NCI-H2029 (cell line): ENCODE results near the gene CRACDL.

Experiments
- DNase-seq: peaks from one replicate; lab custom pipeline; 2025; lab: John Stamatoyannopoulos, UW

The CRACDL gene

DNA sequence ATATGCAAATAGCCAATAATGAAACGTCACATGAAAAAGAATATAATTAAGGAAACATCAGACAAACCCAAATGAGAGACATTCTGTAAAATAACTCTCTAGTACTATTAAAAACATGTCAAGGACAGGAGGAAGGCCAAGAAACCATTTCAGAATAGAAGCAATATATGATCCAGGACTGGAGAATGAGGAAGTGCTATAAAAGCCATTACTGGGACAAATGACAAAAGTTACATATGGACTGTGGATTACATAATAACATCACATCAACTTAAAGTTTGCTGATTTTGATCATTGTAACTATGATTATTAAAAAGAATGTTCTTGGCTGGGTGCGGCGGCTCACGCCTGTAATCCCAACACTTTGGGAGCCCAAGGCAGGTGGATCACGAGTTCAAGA, 81.3 kb downstream of the CRACDL start:
- DNase-seq: no peak

DNA sequence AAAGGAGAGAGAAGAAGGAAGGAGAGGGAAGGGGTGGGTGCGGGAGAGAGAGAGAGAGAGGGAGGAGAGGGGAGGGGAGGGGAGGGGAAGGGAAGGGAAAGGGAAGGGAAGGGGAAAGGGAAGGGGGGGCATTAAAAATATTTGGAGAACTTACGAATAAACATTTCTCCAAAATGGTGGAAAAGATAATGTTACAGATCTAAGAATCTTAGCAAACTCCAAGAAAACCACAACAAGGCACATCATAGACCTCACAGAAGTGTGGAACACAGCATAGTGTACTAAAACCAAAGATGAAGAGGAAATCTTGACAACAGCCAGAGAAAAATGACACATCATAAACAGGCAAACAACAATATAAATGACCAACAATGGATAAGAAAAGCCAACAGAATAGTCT, 83.1 kb downstream of the CRACDL start:
- no peak for DNase-seq

DNA sequence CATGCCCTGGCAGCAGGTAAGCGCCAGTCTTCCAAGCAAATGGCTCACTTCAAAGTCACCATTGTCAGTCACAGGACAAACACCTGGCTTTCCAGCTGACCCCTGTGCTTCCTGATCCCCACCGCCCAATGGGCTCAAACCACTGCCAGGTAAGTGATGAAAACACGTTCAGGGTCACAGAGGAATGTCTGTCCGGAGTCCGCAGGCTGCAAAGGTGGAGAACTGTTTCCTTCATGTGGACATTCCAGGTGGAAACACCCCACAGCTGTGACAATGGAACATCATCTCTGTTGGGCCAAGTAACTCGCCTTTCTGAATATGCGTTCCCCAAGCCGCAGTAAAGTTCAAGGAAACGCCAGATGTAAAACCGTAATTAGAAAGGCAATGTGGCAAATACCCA, 86.0 kb downstream of the CRACDL start:
- no peak for DNase-seq

DNA sequence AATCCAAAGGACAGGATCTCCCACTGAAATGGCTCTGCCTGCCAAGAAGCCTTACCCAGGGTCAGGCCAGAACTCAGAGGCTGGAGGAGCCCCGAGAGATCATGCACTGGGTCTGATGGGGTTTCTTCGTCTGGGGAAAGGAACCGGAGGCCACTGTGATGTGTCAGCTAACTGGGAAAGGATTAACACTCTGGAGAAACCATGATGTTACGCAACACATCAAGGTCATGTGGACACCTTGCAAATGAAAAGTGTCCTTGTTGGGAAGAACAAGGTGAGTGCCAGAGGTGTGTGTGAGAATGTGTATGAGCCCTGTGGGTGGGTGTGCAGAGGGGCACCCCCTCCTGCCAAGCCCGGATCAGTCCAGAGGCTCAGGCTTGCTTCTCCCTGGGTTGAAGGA, 86.9 kb downstream of the CRACDL start:
- DNase-seq: no peak

DNA sequence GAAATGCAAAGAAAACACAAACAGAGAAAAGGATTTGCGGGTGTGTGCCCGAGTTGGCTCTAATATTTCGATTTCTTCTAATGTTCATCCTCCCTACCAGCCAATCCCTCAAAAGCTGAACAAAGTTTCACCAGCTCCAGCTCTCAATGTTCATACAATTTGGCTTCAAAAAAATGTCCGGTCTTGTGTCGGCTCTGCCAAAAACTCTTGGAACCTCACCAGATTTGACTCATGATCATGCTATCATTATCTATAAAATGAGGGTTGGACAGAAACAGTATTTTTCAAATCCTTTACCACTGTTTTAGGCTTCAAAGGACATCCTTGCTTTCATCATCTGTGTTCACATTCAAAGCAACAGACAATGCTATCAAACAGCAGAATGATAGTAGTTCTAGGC, 88.2 kb downstream of the CRACDL start:
- no peak for DNase-seq

DNA sequence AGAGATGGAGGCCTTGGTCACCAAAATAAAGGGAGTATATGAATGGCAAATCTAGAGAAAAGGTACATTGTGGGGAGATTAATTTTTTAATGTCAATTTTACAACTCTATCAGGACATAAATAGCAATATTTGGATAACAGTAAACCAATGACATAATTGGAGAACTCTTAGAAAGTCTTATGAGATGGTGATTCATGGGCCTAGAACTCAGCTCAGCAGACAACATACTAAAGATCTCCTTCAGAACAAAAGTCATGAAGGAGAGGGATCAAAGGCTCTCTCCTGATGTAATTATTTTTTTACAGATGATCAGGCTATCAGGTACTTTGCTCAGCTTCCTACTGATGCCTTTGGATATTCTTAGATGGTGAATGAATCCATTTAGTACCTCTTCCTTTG, 90.0 kb downstream of the CRACDL start:
- DNase-seq: no peak

DNA sequence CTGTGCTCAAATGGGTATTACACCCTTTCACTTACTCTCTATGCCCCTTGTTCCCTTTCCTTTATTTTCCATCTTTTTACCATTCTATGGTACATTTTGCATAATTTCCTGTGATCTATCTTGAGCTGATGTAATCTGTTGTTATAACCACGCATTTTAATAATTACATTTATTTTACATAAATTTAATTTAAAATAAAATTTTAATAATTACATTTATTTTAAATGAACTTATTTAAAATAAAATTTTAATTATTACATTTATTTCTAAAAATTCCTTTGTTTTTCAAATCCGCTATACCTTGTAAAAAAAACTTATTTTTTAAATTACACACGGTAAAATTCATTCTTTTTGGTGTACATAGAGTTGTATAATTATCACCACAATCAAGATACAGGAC, 93.9 kb downstream of the CRACDL start:
- no peak for DNase-seq

DNA sequence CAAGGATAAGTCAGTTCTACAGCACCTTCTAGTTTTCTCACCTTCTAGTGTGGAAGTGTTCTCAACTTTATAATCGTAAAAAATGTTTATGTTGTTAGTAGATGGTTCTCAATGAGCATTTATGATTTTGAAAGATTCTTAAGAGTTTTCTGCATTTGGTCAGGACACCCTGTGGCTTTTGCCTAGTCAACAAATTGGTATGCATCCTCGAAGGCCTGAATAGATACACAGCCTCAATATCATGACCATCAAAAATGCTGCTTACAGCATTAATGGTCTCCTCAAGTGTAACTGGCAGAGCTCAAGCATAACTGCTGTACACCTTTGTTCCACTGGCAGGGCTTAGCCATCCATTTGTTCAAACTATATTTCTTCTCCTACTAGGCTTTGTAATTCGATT, 96.7 kb downstream of the CRACDL start:
- DNase-seq: no peak

DNA sequence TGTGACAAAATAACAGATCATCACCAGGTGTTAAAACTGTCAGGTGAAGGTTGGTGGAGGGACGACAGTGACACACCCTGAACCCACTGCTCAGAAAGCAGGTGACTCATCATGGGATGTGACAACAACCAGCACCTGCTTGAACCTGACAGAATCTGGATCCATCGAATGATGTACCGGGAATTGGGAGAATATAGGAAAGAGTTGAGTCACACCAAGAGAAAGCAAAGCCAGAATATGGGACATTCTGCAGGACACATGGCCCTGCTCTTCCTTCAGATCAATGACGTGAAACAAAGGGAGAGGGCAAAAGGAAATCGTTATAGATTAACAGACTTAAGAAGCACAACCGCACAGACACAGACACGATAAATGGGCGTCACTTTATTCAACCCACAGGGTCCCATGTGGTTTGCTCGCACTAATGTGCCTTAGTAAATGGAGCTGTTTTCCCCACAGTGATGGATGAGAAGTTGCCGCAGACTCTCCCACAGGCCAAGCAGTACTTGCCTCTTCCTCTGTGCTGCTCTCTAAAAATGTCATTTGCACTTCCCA, 100.1 kb downstream of the CRACDL start:
- no peak for DNase-seq

DNA sequence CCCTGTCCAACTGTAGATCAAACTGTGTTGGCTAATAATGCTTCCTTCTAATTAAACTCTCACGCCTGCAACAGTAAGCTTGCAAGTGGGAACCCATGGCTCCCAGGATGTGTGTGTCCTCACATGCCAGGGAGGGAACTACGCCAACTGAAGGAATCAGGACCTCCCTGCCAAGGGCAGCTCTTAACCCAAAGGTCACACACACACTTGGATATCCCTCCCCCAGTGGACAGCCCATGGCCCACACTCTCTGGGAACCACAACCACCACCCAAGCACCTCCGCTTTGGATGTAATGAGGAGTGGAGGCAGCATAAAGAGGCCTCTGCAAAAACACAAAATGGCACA, 102.1 kb downstream of the CRACDL start:
- DNase-seq: no peak

DNA sequence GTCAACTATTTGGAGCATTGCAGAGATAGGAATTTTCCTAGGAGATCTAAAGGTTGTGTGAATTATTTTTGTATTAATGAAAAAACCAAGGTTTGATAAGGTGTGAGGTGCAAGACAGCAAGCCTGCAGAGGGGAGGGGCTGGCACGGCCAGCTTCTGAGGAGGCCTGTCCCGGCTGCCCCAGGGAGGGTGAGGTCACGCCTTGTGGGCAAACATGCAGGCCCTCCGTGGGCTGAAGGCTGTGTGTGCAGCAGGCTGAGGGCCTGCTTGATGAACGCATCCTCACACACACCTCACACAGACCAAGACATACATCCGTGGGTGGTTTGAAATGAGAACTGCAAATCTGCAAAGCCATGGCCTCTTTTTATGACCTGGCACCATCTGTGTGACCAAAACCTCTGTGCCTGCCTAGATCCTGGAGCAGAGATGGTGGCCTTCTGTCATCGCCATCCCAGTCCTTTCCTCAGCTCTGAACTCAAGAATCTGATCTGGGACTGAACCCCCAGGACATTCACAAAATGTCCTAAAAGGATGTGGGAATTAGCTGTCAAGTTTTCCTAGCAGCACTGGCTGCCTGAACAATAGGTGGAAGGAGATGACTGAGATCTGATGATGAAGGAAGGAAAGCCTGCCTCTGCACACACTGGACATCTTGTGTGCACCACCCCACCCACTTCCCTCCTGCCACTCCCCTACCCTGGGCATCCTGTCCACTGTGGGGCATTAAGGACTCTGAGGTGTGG, 102.7 kb downstream of the CRACDL start:
- DNase-seq: no peak

DNA sequence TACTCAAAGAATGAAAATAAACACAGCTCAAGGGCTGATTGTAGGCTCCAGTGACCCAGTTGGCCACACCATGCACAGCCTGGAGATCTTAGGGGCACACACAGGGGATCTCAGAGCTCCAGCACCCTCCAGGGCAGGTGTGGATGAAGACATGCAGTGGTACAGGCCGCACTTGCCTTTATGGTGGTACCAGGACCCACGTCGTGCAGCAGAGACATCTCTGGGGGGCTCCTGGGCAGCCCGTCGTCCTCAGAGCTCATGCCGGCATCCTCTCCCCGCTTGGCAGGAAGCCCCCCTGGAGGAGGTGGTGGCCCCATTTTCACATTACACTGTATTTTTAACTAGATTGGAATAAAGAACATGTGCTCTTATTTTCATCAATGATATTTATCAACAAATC, 103.9 kb downstream of the CRACDL start:
- no peak for DNase-seq

DNA sequence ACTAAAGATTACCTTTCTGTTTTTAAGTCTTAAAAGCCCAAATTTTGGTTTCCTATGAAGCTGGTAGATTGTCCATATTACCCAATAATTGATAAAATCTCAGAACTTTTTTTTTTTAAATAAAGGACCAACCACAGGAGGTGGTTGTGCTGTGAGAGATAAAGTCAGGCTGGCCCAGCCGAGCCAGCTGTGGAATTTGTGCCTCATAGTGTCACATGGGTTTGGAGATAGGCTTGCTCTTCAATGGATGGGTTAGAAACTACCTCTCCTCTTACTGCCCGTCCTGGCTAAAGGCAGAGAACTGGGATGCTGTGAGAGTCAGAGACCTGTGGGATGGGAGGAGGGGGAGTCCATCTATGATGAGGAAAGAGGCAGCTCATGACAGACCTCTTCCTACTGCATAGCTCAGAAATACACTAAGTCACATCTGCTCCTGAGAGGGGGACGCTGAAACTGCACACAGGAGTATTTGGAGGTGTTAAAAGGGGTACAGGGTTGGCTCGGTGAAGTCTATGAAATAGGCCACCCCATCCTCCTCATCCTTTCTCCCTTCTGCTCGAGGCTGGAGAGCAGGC, 105.4 kb downstream of the CRACDL start:
- no peak for DNase-seq

DNA sequence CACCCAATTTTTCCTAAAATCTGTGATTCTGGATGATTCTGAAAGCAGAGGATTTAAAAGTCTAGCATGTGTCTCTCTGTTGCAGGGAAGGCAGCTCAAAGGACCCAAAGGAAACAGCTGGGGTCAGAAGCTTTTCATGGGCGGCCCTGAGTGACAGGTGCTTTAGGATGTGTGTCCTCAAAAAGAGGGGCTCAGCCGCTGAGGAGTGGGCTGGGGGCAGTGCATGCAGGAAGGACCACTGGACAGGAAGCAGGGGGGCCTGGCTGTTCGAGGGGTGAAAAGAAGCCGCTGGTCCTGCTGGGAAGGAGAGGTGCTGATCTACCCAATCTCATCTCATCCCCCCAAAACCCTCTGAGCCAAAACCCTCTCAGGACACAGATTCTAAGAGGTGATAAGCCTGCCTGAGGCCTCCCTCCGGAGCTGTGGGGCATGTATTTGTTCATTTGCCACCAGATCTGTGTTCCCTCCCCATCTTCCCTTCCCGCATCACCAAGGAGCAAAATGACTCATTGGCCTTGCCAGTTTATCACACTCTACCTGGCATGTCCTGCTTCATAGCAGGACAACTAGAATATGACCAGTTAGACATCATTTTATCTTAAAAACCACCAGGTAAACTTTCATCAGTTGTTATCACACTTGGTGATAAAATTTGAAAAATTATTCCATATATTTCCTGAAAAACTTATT, 106.3 kb downstream of the CRACDL start:
- DNase-seq: no peak

DNA sequence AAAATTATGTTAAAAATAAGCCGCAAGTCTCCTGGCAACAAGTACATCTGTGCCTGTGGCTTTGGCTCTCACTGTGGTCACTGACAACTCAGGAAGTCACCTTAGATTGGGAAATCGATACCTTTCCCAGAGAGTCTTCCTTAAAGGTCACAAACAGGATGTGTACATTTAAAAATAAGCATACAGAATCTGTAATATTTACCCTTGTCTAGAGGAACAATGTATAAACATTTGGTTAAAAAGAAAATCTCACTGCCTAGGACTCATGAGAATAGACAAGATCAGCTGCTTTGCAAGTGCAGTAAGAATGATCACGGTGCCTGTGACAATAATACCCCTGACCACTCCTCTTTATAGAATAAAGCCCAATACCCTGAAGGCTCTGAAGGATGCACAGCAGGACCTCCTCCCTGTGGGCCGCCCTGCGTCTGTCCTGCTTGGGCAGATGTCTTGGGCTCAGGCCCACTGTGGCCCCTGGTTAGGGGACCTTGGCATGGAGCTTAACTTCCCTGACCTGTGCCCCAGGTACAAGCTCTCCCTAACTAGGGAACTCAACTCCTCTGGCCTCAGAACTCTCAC, 107.1 kb downstream of the CRACDL start:
- DNase-seq: peak; percentile 64

DNA sequence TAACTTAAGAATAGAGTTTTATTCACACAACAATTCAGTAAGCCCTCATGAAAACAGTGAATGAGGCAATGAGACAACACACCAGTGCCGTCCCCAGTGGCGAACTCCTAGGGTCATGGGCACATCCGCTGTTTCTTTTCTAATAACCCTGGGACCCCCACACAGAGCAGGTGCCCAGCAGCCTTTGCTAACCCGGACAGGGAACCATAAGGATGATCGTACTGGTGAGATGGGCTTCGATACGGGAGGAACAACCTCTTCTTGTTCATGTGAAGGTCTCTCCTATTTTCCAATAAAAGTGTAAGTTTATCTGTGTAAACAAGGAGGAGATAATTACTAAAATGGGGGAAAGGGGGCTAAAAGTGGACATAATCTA, 107.7 kb downstream of the CRACDL start:
- DNase-seq: no peak

DNA sequence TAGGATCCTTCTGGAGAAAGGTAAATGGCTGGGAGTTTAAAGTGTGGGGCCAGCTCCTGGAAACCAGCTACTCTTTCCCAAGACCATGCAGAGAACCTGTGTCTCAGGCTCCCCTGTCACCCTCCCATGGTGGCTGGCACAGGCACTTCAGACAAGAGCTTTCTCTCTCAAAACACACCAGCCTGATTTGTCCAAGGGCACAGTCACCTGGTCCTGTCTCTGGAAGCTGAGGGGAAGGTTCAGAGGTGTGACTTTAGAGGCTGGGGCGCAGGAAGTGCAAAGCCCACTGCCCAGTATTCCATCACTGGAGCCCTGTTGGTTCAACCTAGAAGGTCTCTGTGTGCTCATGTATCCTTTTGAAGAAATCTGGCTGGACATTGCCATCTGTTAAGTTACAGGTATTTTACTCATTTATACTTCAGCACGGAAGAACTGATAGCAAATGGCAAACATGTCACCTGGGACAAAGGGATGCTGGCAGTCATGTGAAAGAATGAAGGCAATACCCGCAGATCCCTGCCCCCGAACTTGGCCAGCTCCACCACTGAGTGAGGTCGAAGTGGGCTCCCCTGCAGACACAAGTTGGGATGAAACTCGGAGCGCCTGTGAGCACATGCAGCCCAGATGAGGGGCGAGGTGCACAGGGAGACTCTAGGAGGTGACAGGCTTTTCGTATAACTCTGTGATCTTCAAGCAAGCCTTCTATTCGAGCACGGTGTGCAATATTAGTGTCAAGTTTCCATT, 108.2 kb downstream of the CRACDL start:
- DNase-seq: no peak

DNA sequence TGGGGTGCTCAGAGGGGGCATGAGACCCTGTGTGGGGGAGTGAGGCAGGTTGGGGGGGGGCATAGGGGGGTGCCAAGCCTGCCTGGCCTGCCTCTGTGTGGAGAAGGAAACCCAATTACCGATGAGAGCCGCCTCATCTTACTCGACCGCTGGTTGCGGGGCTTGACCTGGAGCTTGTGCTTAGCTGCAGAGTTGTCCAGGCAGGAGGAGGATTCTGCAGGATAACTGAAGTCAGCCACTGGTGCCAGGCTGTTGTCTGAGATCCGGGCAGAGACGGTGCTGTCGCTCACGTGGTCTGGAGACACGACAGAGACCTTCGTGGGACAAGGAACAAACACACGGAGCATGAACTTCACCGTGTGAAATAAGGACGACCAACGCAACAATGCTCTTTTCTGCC, 109.2 kb downstream of the CRACDL start:
- no peak for DNase-seq

DNA sequence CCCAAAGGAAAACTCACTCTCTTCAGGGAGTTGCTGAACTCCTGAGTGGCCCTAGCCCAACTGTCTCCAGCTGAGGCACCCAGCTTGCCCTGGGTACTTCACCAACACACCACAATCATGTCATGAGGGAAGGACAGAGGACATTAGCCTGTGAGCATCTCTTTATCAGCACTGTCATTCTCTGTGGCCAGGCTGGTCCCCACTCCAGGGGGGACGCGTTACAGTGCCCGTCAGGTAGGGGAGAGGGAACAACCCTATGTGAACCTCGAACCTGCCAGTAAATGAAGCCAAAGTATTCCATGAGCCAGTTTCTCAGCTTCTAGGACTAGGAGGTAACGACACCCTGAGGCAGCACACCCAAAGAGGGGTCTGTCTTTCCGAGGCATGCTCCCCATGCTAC, 110.2 kb downstream of the CRACDL start:
- DNase-seq: no peak

DNA sequence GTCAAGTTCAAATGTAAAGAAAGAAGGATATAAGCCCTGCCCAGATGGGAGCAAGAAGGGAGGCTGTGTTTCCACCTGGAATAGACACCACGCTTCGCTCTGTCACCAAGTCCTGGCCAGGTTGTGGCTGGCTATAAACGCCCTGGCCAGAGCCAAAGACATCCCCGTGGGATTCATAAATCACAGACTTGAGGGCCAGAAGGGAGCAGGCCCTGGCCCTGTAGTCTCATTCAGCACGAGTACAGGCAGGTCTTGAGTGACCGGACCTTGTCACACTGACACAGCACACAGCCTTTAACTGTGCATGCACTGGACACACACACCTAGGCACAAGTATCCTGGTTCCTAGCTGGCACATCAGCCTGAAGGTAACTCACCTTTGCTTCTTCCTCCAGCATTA, 110.6 kb downstream of the CRACDL start:
- no peak for DNase-seq

DNA sequence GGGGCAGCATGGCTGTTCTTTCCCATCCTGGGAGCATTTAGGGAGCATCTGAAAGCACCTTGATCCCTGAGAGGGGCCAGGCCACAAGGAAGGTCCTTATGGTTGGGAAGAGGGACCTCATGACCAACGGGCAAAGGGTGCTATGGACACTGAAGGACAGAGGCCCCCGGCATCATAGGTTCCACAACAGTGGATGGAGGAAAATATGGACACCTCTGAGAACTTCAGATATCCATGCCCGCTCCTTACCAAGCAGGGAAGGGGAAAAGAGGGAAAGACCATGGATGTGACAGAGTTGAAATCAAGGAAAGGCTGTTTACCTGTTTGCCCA, 111.0 kb downstream of the CRACDL start:
- DNase-seq: no peak

DNA sequence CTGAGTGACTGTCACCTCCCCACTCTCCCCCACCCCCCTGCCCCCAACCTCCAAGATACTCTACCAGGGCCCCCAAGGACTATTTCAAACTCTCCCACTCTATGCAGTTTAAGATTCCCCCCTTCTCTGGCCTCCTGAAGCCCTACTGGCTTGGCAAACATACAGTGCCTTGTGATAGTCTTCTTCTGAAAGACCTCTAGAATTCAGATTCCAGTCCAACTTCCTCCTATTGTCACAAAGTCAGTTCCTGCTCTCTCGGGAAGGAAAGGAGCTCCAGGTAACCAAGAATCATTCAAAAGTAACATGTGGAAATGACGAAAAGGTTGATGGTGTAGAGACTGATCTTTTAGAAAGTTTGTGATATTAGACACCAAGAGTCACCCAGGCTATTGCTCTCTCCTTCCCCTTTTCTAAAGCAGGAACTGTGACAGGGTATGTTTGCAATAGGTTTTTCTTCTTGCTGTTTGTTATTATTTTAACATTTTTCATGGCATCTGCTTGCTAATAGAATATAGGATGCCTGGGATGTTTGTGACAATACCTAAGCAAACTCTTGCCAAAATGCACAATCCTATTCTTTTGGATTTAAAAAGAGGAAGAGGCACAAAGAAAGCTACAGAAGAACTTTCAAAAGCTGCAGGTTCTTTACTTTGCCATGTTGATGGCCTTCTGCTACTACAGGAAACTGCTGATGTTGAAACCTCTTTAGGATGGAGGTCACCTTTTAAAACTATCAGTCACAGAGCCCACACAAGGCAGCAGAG, 111.6 kb downstream of the CRACDL start:
- no peak for DNase-seq
